HG03045 (cell line): Measurements from ENCODE around the gene TNF.

Experiments
- ATAC-seq: cut with Tn5 transposase; IDR thresholded peaks from one replicate; pipeline ENCODE4 v1.9.1; 2021; ENCODE audit warnings: mild to moderate bottlenecking, moderate library complexity; ENCODE audit not compliant: unreplicated experiment

Gene TNF

DNA sequence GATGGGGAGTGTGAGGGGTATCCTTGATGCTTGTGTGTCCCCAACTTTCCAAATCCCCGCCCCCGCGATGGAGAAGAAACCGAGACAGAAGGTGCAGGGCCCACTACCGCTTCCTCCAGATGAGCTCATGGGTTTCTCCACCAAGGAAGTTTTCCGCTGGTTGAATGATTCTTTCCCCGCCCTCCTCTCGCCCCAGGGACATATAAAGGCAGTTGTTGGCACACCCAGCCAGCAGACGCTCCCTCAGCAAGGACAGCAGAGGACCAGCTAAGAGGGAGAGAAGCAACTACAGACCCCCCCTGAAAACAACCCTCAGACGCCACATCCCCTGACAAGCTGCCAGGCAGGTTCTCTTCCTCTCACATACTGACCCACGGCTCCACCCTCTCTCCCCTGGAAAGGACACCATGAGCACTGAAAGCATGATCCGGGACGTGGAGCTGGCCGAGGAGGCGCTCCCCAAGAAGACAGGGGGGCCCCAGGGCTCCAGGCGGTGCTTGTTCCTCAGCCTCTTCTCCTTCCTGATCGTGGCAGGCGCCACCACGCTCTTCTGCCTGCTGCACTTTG lies at the start of gene TNF:
TSS of gene TNF (plus strand) at position 231 of the 567 bp plus-strand sequence. CDS start at position 408, 177 bp downstream.
- ATAC-seq: no peak

DNA sequence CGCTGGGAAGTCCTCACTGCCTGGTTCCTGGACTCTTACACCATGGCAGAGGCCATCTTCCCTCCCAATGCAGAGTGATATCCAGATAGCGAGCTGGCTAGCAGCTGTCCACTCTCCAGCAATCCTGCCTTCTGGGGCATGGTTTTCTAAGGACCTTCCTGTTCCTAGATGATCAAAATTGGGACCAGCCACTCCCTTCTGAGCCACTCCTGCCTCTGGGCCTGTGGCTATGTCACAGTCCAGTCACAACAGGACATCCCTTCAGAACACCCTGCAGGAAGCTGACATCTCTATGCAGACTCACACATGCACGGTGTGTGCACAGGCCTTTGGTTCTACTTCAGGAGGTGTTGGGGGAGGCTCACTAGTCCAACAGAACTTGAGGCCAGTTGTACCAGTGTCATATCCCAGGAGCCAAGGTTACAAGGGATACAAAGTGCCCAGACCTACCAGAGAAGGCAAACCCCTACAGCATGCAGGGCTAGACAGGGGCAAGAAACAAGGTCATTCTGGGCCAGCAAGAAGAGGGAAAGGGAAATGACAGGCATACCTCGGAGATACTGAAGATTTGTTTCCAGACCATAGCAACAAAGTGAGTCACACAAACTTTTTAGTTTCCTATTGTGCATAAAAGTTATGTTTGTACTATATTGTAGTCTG lies 49.3 kb upstream of the TNF start:
- ATAC-seq: no peak

DNA sequence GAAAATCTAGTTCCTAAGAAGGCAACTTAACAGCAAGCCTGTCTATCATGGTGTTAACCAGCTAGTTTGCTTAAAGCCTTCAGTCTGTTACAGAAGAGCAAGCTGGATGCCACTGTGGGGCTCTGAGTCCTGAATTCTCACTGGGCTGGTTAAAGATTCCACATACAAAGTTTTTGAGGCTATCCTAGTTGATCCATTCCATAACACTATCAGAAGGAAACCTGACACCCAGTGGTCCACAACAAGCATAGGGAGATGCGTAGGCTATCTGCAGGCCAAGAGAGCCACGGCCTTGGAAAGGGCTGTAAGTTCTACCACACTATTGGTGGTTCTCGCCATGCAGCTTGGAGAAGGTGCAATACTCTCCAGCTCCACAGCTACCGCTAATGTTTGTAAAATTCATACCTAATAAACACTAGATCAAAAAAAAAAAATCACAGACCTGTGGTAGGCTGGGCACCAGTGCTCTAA lies 47.0 kb upstream of the TNF start:
- ATAC-seq: no peak

DNA sequence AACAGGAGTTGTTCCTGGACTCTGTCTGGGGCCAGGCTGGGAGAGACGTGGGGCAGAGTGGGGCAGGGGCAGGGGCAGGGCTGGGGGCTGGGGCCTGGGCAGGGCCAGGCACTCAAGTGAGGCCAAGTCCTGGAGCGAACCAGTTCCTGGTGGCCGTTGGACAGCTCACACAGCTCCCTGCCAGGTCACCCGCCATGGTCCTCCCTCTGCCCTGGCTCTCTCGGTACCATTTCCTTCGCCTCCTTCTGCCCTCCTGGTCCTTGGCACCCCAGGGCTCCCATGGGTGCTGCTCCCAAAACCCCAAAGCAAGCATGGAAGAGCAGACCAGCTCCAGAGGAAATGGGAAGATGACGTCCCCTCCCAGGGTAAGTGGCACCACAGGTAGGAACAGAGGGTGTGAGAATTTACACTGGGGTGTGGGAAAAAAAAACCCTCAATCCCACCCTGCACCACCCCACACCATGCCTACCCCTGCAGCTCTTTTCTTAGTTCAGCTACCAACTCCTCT lies 46.5 kb upstream of the TNF start, which contains the start of gene MCCD1:
TSS of gene MCCD1 (plus strand) at position 142 of the 508 bp plus-strand sequence. CDS start at position 195, 53 bp downstream.
- ATAC-seq: no peak

DNA sequence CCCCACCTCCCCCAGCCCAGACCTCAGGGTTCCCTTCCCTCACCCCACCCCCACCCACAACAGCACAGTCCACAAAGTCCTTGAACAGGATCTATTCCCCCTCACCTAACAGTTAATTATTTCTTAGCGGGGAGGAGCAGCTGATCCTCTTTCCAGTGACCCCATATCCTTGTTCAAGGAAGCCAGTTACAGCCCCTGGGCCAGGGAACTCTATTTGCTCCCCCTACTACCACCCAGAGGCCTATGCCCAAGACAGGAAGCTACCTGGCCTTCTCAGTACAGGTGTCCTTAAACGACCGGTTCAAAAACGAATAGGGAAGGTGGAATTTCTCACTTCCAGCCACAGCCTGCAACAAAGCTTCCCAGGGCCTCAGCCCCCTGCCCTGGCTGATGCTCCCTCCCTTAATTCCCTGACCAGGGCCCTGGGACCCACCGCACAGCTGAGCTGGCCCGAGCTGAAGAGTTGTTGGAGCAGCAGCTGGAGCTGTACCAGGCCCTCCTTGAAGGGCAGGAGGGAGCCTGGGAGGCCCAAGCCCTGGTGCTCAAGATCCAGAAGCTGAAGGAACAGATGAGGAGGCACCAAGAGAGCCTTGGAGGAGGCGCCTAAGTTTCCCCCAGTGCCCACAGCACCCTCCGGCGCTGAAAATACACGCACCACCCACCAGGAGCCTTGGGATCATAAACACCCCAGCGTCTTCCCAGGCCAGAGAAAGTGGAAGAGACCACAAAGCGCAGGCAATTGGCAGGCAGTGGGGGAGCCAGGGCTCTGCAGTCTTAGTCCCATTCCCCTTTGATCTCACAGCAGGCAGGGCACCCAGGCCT lies 45.8 kb upstream of the TNF start:
- no peak for ATAC-seq

DNA sequence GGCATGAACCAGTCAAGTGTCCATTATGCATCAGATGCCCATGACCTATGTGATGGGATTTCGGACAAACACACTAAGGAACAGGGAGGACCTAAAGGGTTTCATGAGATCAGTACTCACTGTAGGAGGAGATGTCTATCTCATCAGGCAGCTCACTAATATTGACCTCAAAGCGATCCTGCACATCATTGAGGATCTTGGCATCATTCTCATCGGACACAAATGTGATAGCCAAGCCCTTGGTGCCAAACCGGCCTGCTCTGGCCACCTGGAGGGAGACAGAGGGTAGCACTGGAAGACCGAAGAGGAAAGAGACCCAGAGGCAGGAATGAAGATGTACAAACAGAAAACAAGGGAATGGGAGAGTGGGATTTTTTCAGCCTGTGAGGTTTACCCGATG lies 44.7 kb upstream of the TNF start:
- no peak for ATAC-seq

DNA sequence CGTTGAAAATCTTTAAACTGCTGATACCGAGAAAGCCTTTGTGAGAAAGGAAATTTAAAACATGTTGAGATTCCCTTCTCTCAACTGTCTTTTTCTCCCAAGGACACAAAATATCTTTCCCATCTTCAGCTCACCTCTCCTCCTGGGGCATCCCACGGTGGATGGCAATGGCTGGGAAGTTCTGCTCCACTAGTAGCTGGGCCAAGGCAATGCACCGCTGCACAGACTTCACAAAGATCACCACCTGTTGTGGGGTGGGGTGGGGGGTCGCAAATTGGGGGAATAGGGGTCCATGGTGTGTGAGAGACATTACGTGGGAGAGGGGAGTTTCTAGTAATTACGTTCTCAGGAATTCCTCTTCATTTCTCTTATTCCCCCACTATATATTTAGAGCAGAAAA lies 44.2 kb upstream of the TNF start:
- no peak for ATAC-seq

DNA sequence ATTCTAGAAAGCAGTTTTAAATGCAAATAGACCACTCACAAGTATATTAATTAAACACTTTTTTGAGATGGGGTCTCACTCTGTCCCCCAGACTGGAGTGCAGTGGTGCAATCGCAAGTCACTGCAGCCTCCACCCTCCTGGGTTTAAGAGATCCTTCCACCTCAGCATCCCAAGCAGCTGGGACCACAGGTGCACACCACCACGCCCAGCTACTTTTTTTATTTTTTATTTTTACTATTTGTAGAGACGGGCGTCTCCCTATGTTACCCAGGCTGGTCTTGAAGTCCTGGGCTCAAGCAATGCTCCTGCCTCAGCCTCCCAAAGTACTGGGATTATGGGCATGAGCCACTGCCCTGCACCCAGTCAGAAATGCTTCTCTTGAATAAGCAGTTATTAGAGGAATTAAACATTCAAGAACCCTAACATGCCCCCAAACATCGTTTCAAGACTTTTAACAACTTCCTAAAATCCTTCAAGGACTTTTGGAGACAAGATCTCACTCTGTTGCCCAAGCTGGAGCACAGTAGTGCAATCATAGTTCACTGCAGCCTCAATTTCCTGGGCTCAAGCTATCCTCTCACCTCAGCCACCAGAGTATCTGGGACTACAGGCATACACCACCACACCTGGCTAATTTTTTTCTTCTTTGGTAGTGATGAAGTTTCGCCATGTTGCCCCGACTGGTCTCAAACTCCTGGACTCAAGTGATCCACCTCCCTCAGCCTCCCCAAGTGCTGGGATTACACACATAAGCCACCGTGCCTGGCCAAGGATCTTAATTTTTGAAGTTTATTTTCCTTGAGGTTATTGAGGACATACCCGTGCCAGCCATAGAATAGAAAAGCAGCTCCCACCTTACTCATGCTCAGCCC lies 43.4 kb upstream of the TNF start:
- no peak for ATAC-seq

DNA sequence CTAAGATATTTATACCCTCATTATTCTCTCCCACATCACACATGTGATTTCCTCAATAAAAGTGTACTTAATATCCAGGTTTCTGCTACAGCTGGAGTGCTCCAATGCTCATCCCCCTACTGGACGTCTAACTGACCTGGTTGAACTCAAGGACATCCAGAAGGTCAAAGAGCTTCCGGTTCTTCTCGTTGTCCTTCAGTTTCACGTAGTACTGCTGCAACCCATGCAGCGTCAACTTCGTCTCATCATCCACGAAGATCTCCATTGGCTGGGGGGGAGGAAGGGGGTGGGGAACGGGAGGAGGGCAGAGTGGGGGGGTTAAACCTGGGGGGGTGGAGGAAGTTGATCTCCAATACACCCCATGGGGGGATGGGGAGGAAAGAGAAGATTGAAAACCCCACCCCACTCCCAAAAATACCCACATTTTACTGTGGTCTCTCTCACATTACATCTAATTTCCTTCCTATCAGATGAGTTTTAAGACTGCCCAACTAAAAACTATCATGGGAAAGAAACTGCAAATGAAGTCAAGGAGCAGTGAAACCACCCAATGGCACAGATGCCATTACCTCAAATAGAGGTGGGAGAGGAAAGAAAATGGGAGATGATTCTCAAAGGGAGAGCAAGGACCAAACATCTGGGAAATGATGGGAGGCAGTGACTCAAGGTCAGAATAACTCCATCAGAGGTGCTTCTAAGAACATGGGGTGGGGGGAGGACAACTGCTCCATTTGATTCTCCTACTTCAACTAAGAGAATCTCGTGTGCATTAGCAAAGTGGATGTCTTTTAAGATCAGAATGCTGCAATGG lies 42.5 kb upstream of the TNF start:
- ATAC-seq: no peak

DNA sequence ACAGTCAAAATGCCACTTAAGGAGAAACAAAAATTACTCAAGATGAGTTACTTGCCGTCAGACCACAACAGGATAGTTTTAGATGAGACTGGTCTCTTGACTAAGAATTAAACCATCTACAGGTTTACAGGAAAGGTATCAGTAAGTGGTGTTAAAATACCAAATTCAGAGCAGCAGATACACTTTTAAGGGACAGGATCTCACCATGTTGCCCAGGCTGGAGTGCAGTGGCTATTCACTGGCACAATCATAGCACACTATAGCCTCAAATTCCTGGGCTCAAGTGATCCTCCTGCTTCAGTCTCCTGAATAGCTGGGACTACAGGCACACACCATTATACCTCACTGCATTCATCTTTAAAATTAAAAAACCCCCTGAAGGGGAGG lies 41.9 kb upstream of the TNF start:
- no peak for ATAC-seq

DNA sequence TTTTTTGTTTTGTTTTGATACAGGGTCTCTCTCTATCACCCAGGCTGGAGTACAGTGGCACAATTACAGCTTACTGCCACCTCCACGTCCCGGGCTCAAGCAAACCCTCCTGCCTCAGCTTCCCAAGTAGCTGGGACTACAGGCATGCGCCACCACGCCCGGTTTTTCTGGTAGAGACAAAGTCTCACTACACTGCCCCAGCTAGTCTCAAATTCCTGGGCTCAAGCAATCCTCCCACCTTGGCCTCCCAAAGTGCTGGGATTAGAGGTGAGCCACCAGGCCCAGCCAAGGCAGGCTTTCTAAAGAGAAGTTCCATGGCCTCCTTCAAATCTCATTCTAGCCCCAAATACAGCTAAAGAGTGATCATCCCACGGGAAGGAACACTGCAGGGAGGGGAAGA lies 41.4 kb upstream of the TNF start:
- ATAC-seq: no peak

DNA sequence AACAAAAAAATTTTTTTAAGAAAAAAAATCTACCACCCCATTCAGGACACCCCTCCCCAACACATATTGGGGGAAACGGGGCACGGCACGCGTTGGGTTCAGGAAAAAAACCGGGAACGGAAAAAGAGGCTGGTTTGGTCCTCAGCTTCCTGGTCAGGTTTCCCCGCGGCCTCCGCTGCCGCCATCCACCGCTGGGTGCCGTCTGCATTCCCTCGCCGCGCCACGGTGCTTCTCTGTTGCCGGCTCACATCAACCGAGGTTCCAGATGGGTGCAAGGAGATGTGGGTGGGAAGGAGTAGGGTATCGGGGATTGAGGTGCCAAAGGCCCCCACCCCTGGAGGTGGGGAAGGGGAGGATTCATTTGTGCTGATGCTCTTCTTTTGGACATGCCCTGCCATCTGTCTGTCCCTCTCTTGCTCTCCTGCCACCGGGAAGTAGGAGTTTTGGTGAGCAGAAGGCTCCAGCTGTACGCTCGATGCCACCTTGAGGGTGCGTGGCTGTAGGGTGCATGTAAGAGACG lies 40.8 kb upstream of the TNF start:
- no peak for ATAC-seq

DNA sequence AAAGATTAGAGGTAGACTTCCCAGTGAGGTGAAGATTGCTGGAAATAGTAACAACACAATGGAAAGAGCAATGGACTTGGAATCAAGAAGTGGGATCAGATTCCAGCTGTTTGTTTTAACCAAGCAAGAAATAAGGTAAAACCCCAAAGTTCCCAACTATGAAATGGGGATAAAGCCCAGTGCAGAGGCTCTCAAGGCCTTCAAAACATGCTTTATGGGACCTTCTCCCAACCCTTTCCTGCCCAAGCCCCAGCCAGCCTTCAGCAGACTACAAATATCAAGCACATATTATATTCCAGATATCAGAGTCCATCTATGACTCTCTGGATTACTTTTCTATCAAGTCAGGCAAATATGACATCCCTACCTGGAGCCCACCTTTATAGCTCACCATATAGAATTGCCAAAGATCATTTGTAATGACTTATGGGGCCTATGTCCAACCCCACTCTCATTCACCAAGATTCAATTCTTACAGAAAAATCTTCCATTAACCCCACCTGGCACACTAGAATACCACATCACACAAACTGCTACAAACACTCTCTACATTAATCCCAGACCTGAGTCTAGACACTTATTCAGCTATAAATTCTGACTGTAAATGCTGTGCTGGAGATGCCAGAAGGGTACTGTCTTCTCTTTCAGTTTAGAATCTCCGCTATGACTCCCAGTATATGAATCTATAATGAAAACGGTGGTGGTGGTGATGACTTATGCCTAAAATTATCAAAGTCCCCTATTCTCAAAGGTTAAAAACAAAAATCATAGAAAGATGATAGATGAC lies 39.6 kb upstream of the TNF start:
- ATAC-seq: no peak

DNA sequence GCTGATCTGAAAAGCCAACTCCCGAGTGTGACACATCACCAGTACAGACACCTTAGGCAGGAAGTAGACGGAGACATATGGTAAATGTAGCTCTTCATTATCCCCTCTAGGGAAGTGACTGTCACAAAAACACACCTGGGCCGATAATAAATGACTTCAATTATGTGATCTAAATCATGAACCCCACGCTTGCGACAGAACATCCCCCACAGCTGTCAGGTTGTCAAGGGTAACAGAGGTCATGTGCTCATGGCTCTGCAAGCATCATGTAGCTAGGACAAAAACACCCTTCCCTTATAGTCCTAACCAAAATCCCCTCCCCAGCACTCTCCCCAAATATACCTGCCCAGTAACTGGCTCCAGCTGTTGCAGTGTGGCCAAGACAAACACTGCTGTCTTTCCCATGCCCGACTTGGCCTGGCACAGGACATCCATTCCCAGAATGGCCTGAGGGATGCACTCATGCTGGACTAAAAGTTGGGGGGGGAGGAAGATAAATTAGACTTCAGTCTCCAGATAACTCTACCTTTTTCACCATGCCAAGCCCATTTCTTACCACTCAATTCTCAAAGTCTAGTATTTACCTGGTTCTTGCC lies 36.5 kb upstream of the TNF start:
- ATAC-seq: no peak

DNA sequence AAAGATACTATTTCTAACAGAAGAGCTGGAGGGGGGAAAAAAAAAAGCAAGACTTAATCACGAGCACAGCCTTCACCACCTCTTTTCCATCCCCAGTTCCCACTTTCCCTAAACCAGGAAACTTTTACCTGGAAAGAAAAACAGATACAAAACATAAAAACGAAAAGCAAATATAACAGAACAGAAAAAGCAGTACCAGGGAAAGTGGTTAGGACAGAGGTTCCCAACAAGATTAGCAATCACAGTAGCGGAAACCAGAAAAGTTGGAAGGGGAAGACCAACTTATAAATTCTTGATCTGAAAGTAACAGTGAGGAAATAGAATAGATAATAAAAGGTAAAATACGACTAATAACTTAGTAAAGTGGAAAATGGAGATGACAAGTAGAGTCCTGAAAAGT lies 34.7 kb upstream of the TNF start:
- ATAC-seq: no peak

DNA sequence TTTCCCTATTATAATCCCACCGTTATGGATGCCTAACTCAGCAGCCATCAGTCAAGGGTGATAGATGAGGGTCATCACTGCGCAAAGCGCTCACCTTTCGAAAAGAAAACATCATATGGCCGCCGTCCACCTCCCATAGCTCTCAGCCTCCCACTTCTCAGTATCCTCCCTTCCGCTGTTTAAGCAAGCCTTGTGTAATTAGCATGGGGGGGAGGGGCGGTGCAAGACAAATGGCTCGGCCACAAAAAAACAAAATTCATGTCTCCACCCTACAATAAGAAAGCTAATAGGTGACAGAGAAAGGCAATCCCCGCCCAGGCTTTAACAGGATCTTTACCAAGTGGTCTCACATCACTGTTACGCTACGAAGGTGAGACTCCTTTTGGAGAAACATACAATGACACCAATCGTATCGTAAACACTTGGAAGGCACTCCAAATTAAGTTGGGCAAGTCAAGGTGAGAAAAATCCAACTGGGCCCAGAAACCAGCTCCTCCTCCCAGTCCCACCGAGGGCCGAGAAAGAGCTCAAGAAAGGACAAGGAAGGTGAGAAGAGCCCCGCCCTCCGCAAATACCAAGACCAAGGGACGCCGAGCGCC lies 34.2 kb upstream of the TNF start:
- no peak for ATAC-seq

DNA sequence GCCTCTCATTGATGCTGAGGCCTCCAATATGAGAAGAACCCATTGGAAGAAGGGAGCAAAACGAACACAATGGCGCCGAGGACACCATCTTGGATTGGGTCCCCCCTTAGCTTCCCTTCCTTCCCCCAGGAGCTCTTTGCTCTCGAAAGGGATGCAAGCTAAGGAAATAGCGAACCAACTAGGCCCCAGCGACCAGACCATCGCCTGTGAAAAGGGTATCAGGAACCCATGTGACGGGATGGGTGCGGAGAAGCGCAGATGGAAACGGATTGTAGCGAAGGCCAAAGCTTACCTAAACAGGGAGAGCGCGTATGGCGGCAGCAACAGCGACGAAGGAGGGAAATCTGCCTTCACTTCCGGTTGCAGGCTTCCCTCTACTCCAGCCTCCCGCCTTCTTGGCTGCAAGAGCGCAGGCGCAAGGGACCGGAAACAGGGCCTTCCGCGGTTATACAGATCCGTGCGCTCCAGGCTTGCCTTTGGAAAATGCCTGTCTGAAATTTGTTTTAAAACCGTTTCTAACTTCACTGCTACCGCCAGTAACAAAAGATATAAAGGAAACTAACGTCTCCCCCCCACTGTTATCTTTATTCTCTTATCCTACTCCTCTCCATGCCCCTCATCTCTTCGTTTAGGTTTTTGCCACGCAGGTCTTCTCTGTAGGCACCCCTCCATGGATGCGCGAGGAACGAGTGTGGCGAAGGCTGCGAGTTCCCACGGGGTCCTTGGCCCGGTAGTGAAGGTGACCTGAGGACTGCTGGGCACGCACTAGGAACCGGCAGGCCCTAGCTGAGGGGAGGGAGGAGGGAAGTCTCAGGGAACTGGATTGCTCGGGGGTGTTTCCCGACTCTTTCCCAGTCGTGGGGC lies 33.5 kb upstream of the TNF start, which contains the start of gene DDX39B:
TSS of gene DDX39B (minus strand) at position 346 of the 864 bp plus-strand sequence. CDS start 1,471 bp downstream, outside the sequence.
- peak; percentile 67 for ATAC-seq
